ENCODE data around the gene ZBTB34. TPM values are rescaled to one million over a fixed set of nuclear protein-coding genes. Genes with fewer than 3 reads are reported as not detected.

ZBTB34 gene
- polyA plus RNA-seq, 6 donors from 2014 or later, result 1.5 to 2.5 (median 1.7) TPM; not detected in 1

- H3K27ac Mint-ChIP-seq, result no peak overlapping the region
- no peaks in the 10 kb centered on the region for H3K4me1 Mint-ChIP-seq
- ATAC-seq (ENCODE audit: low read depth in 2 of 2), result no peak
- peaks cover 0 to 7% (median under 1%) of the 10 kb centered on the region in 3 donors for H3K27me3 Mint-ChIP-seq
- no peaks in the 10 kb centered on the region for H3K36me3 Mint-ChIP-seq
- H3K4me3 Mint-ChIP-seq, result no peak overlapping the region
- H3K9me3 Mint-ChIP-seq, result no peaks in the 10 kb centered on the region
- no peak for DNase-seq
These were observed 31.2 kb downstream of the ZBTB34 start for GRCh38 chr9:126891676-126892075.

GRCh38 chr9:126893079-126893478 lies 32.6 kb downstream of the ZBTB34 start:
- Mint-ChIP-seq H3K27me3 (peaks cover 6 to 15% (median 12%) of the 10 kb centered on the region in 3 donors), H3K9me3 (peaks cover 0 to 2% (median 0%) of the 10 kb centered on the region in 7 donors), H3K27ac (no peak overlapping the region), H3K4me3 (no peak overlapping the region), H3K4me1 (no peaks in the 10 kb centered on the region), H3K36me3 (peaks cover 0 to 5% of the 10 kb centered on the region in 2 donors)
- DNase-seq (no peak), ATAC-seq (ENCODE audit: low read depth in 2 of 2) (no peak)

- Mint-ChIP-seq H3K9me3 (peaks cover 0 to 2% (median 0%) of the 10 kb centered on the region in 7 donors), H3K4me3 (no peak overlapping the region), H3K27me3 (peaks cover 6 to 17% (median 15%) of the 10 kb centered on the region in 3 donors), H3K36me3 (peaks cover 0 to 5% of the 10 kb centered on the region in 2 donors), H3K4me1 (no peaks in the 10 kb centered on the region), H3K27ac (no peak overlapping the region)
- DNase-seq, result no peak
- ATAC-seq (ENCODE audit: low read depth in 2 of 2), result no peak
These were observed 33.7 kb downstream of the ZBTB34 start for GRCh38 chr9:126894052-126894603.

- H3K27ac Mint-ChIP-seq, result no peak overlapping the region
- no peak overlapping the region for H3K4me3 Mint-ChIP-seq
- peaks cover 0 to 14% (median 8%) of the 10 kb centered on the region in 7 donors for H3K9me3 Mint-ChIP-seq
These were observed 41.8 kb downstream of the ZBTB34 start for GRCh38 chr9:126902210-126902609.

GRCh38 chr9:126904586-126904985 lies 44.1 kb downstream of the ZBTB34 start:
- Mint-ChIP-seq H3K9me3 (peaks cover 0 to 14% (median 7%) of the 10 kb centered on the region in 7 donors), H3K27me3 (peaks cover 9 to 52% (median 30%) of the 10 kb centered on the region in 3 donors), H3K27ac (no peak overlapping the region), H3K36me3 (peaks cover 0 to 10% of the 10 kb centered on the region in 2 donors), H3K4me3 (no peak overlapping the region), H3K4me1 (peaks cover 0 to 4% (median 0%) of the 10 kb centered on the region in 3 donors)
- DNase-seq (no peak), ATAC-seq (ENCODE audit: low read depth in 2 of 2) (no peak)

More at GRCh38 chr9:126902210-126902609, 41.8 kb downstream of the ZBTB34 start:
- no peaks in the 10 kb centered on the region for H3K4me1 Mint-ChIP-seq
- ATAC-seq (ENCODE audit: low read depth in 2 of 2) (no peak), DNase-seq (no peak)
- H3K36me3 Mint-ChIP-seq, result peaks cover 5 to 10% of the 10 kb centered on the region in 2 donors
- peaks cover 11 to 50% (median 15%) of the 10 kb centered on the region in 3 donors for H3K27me3 Mint-ChIP-seq

- H3K27ac Mint-ChIP-seq, result no peak overlapping the region
- peaks cover 2 to 7% of the 10 kb centered on the region in 2 donors for H3K36me3 Mint-ChIP-seq
- peaks cover 0 to 11% (median 5%) of the 10 kb centered on the region in 7 donors for H3K9me3 Mint-ChIP-seq
- peaks cover 0 to 4% (median 0%) of the 10 kb centered on the region in 3 donors for H3K4me1 Mint-ChIP-seq
- ATAC-seq (ENCODE audit: low read depth in 2 of 2) (no peak), DNase-seq (no peak)
- peaks cover 11 to 55% (median 36%) of the 10 kb centered on the region in 3 donors for H3K27me3 Mint-ChIP-seq
- no peak overlapping the region for H3K4me3 Mint-ChIP-seq
These were observed 45.7 kb downstream of the ZBTB34 start for GRCh38 chr9:126906091-126906490.

GRCh38 chr9:126907058-126907457 lies 46.6 kb downstream of the ZBTB34 start:
- DNase-seq (no peak), ATAC-seq (ENCODE audit: low read depth in 2 of 2) (no peak)
- Mint-ChIP-seq H3K27me3 (peaks cover 16 to 59% (median 45%) of the 10 kb centered on the region in 3 donors), H3K36me3 (peaks cover 0 to 5% of the 10 kb centered on the region in 2 donors), H3K27ac (no peak overlapping the region), H3K4me1 (peaks cover 0 to 4% (median 0%) of the 10 kb centered on the region in 3 donors), H3K9me3 (peaks cover 0 to 11% (median 4%) of the 10 kb centered on the region in 7 donors), H3K4me3 (no peak overlapping the region)

- H3K36me3 Mint-ChIP-seq, result peaks cover 0 to 5% of the 10 kb centered on the region in 2 donors
- peak within 1 kb of the TSS; percentile 76 to 93 (median 84) for H3K4me3 Mint-ChIP-seq
- H3K27ac Mint-ChIP-seq, result peak within 1 kb of the TSS in 5 of 6 donors; percentile 72 to 95 (median 89)
- H3K4me1 Mint-ChIP-seq, result peaks cover 6 to 16% (median 8%) of the 10 kb centered on the region in 3 donors
- ATAC-seq (ENCODE audit: low read depth in 2 of 2), result peak; percentile 92 to 93
- peaks cover 0 to 11% (median 5%) of the 10 kb centered on the region in 7 donors for H3K9me3 Mint-ChIP-seq
- DNase-seq, result peak; percentile 94
- H3K27me3 Mint-ChIP-seq, result peaks cover 11 to 26% (median 18%) of the 10 kb centered on the region in 3 donors
These were observed 54.2 kb downstream of the ZBTB34 start, which contains the start of gene RALGPS1 for GRCh38 chr9:126914458-126915280. Gene RALGPS1 (plus strand): TSS chr9:126914782. CDS start chr9:126962290, 47,508 bp downstream.

GRCh38 chr9:126915281-126915816 lies 54.9 kb downstream of the ZBTB34 start:
- Mint-ChIP-seq H3K9me3 (peaks cover 0 to 11% (median 5%) of the 10 kb centered on the region in 7 donors), H3K4me3 (peak overlapping the region; percentile 72 to 93 (median 82)), H3K36me3 (peaks cover 3 to 9% of the 10 kb centered on the region in 2 donors), H3K4me1 (peaks cover 8 to 16% (median 10%) of the 10 kb centered on the region in 3 donors), H3K27ac (peak overlapping the region; percentile 17 to 95 (median 87)), H3K27me3 (peaks cover 11 to 23% (median 16%) of the 10 kb centered on the region in 3 donors)
- no peak for DNase-seq
- ATAC-seq (ENCODE audit: low read depth in 2 of 2), result peak; percentile 16 to 22

- Mint-ChIP-seq H3K27me3 (peaks cover 10 to 21% (median 13%) of the 10 kb centered on the region in 3 donors), H3K27ac (peak overlapping the region; percentile 17 to 95 (median 87)), H3K9me3 (peaks cover 0 to 10% (median 5%) of the 10 kb centered on the region in 7 donors), H3K4me3 (peak overlapping the region; percentile 72 to 93 (median 82)), H3K4me1 (peaks cover 8 to 16% (median 11%) of the 10 kb centered on the region in 3 donors), H3K36me3 (peaks cover 8% of the 10 kb centered on the region in 2 donors)
- ATAC-seq (ENCODE audit: low read depth in 2 of 2), result no peak
- no peak for DNase-seq
These were observed 55.6 kb downstream of the ZBTB34 start for GRCh38 chr9:126915846-126916543.

- no peak for DNase-seq
- no peak for ATAC-seq (ENCODE audit: low read depth in 2 of 2)
- H3K4me1 Mint-ChIP-seq, result peaks cover 8 to 16% (median 11%) of the 10 kb centered on the region in 3 donors
- peaks cover 5 to 12% (median 5%) of the 10 kb centered on the region in 3 donors for H3K27me3 Mint-ChIP-seq
- peak overlapping the region in 1 of 6 donors; percentile 2 for H3K27ac Mint-ChIP-seq
- peaks cover 8 to 12% of the 10 kb centered on the region in 2 donors for H3K36me3 Mint-ChIP-seq
- H3K9me3 Mint-ChIP-seq, result peaks cover 0 to 4% (median 3%) of the 10 kb centered on the region in 7 donors
- H3K4me3 Mint-ChIP-seq, result peak overlapping the region in 5 of 8 donors; percentile 26 to 81 (median 53)
These were observed 56.5 kb downstream of the ZBTB34 start for GRCh38 chr9:126916909-126917308.

- Mint-ChIP-seq H3K27me3 (no peaks in the 10 kb centered on the region), H3K36me3 (peaks cover 8 to 12% of the 10 kb centered on the region in 2 donors), H3K27ac (no peak overlapping the region), H3K4me1 (peaks cover 8 to 12% (median 11%) of the 10 kb centered on the region in 3 donors), H3K4me3 (no peak overlapping the region), H3K9me3 (no peaks in the 10 kb centered on the region)
- no peak for ATAC-seq (ENCODE audit: low read depth in 2 of 2)
- no peak for DNase-seq
These were observed 58.8 kb downstream of the ZBTB34 start for GRCh38 chr9:126919193-126919592.
